GM12878 (cell line): ENCODE results near the gene NUDT7. TPM values are rescaled to one million over a fixed set of nuclear protein-coding genes. Genes with fewer than 3 reads are reported as not detected.

Experiments
- ATAC-seq: fragments of 200-7000 bp; cut with Tn5 transposase; 3 replicates; pipeline ENCODE4 v1.9.1; 2020; ENCODE audit warnings: mild to moderate bottlenecking, moderate library complexity
- BruUV-seq: library from RNA; stranded (reverse); fragments of 400-500 nt; replicated peaks from 2 replicates; lab custom pipeline; 2021; lab: Mats Ljungman, UMichigan
- CTCF ChIA-PET: fragments of 300-600 bp; sonication (Branson Sonifier 250); formaldehyde crosslinking; extraction: SDS; loops from one replicate; lab custom pipeline; 2021; ENCODE audit warnings: inconsistent platforms; lab: Yijun Ruan, JAX
- POLR2A ChIA-PET: fragments of 350-600 bp; formaldehyde crosslinking; extraction: SDS; loops from one replicate; lab custom pipeline; 2021; ENCODE audit warnings: inconsistent platforms; lab: Charles Lee
- RAD21 ChIA-PET: fragments of 300-600 bp; sonication (Branson Sonifier 250); formaldehyde crosslinking; loops from one replicate; lab custom pipeline; 2023; ENCODE audit warnings: antibody characterized with exemption; ENCODE audit not compliant: unreplicated experiment; lab: Charles Lee
- SMC1A ChIA-PET: fragments of 300-600 bp; sonication (Branson Sonifier 250); formaldehyde crosslinking; loops from one replicate; lab custom pipeline; 2023; ENCODE audit not compliant: unreplicated experiment, uncharacterized antibody; lab: Charles Lee
- DNase-seq: peaks from one replicate; pipeline ENCODE4 v3.0.0-alpha.2; 2011; ENCODE audit warnings: low read depth, low spot score
- FAIRE-seq: peaks from 3 replicates; lab custom pipeline; 2011; peaks lifted over from hg19 to GRCh38; lab: Jason Lieb, UNC
- H2AFZ ChIP-seq: 2 replicates; pipeline ENCODE4 v1.6.0; 2011; ENCODE audit warnings: low read depth, low read length, control low read depth; ENCODE audit not compliant: control insufficient read depth
- H3K27ac ChIP-seq: 2 replicates; pipeline ENCODE4 v1.5.1; 2011; ENCODE audit warnings: control low read depth; ENCODE audit not compliant: control insufficient read depth, insufficient read depth
- H3K27me3 ChIP-seq, 2 experiments: replicated peaks in 1 of 2; 2 replicates each; pipeline versions ENCODE4 v1.6.0 to v1.6.1; 2011; ENCODE audit warnings: low read length in 1 of 2; ENCODE audit not compliant: control insufficient read depth in 2 of 2, insufficient read depth in 2 of 2
- H3K36me3 ChIP-seq, 2 experiments: 2 replicates each; pipeline ENCODE4 v1.5.1; 2011; ENCODE audit warnings: low read length in 1 of 2; ENCODE audit not compliant: control insufficient read depth in 2 of 2, insufficient read depth in 2 of 2
- H3K4me1 ChIP-seq: 2 replicates; pipeline ENCODE4 v1.6.1; 2011; ENCODE audit warnings: mild to moderate bottlenecking, low read length, moderate library complexity, mixed read lengths; ENCODE audit not compliant: control insufficient read depth, insufficient read depth
- H3K4me2 ChIP-seq: 2 replicates; pipeline ENCODE4 v1.6.0; 2011; ENCODE audit warnings: control low read depth; ENCODE audit not compliant: control insufficient read depth, insufficient read depth
- H3K4me3 ChIP-seq: fragments of 200-600 bp; sonication (generic); 2 replicates; pipeline ENCODE4 v1.5.1; 2016
- H3K79me2 ChIP-seq: 2 replicates; pipeline ENCODE4 v1.6.0; 2011; ENCODE audit warnings: low read length; ENCODE audit not compliant: control insufficient read depth, insufficient read depth
- H3K9ac ChIP-seq: 2 replicates; pipeline ENCODE4 v1.8.0; 2011; ENCODE audit warnings: low read length, control low read depth, mixed read lengths; ENCODE audit not compliant: control insufficient read depth, insufficient read depth
- H3K9me3 ChIP-seq: replicated peaks from 3 replicates; pipeline ENCODE4 v1.5.1; 2011; ENCODE audit warnings: mild to moderate bottlenecking, low read length; ENCODE audit not compliant: control insufficient read depth, insufficient read depth
- H4K20me1 ChIP-seq: 2 replicates; pipeline ENCODE4 v1.6.0; 2011; ENCODE audit not compliant: control insufficient read depth, insufficient read depth
- CREM ChIP-seq: IDR thresholded peaks from 2 replicates; pipeline ENCODE4 v1.6.1; 2014; ENCODE audit warnings: antibody characterized with exemption, low read depth
- EGR1 ChIP-seq, 2 experiments: IDR thresholded peaks; 1 replicate in 1 of 2; 2 replicates in 1 of 2; pipeline ENCODE4 v1.6.1; 2011 to 2012; ENCODE audit warnings: low read depth in 2 of 2, low read length in 2 of 2, borderline replicate concordance in 1 of 2, mild to moderate bottlenecking in 1 of 2, moderate library complexity in 1 of 2
- ESRRA ChIP-seq: IDR thresholded peaks from 2 replicates; pipeline ENCODE4 v1.6.1; 2012; ENCODE audit warnings: mild to moderate bottlenecking, low read length, improper control_type of control experiment
- FOS ChIP-seq: IDR thresholded peaks from 3 replicates; pipeline ENCODE4 v1.6.1; 2011; ENCODE audit warnings: borderline replicate concordance; ENCODE audit not compliant: insufficient read length; ENCODE audit errors: extremely low read depth
- GABPA ChIP-seq: IDR thresholded peaks from 2 replicates; pipeline ENCODE4 v1.6.1; 2014; ENCODE audit warnings: antibody characterized with exemption, low read depth, mild to moderate bottlenecking, inconsistent platforms
- HDGF ChIP-seq: fragments of 450-650 bp; IDR thresholded peaks from 2 replicates; pipeline ENCODE4 v1.6.1; 2016; ENCODE audit warnings: antibody characterized with exemption
- PKNOX1 ChIP-seq: fragments of 450-650 bp; IDR thresholded peaks from 2 replicates; pipeline ENCODE4 v1.6.1; 2016; ENCODE audit warnings: mild to moderate bottlenecking
- RBBP5 ChIP-seq: fragments of 200-600 bp; sonication (generic); conservative IDR thresholded peaks from 2 replicates; pipeline ENCODE4 v1.6.1; 2016
- RELA ChIP-seq: fragments of 450-650 bp; IDR thresholded peaks from 2 replicates; pipeline ENCODE4 v1.8.0; 2014; ENCODE audit warnings: borderline replicate concordance; ENCODE audit not compliant: partially characterized antibody
- RFX5 ChIP-seq: IDR thresholded peaks from 2 replicates; pipeline ENCODE4 v1.6.1; 2011; ENCODE audit warnings: low read depth, low read length, improper control_type of control experiment
- SMARCA5 ChIP-seq: fragments of 450-650 bp; IDR thresholded peaks from 2 replicates; pipeline ENCODE4 v1.6.1; 2017; ENCODE audit warnings: mild to moderate bottlenecking
- ZBTB40 ChIP-seq: fragments of 450-650 bp; IDR thresholded peaks from 2 replicates; pipeline ENCODE4 v1.6.1; 2016; ENCODE audit warnings: mild to moderate bottlenecking, moderate library complexity, borderline replicate concordance
- ZNF592 ChIP-seq: fragments of 450-650 bp; IDR thresholded peaks from 2 replicates; pipeline ENCODE4 v1.6.1; 2017; ENCODE audit warnings: mild to moderate bottlenecking, moderate library complexity
- WGBS: methylation state at CpG from one replicate; pipeline ENCODE4 v1.1.6; 2016; ENCODE audit warnings: low lambda C conversion rate; ENCODE audit not compliant: insufficient replicate concordance, insufficient coverage; ENCODE audit errors: missing lambda C conversion rate; 5-methylcytosine and 5-hydroxymethylcytosine counted together
- in situ Hi-C: fragments of 300-500 bp; cut with MboI; formaldehyde crosslinking; loops from 9 replicates; pipeline ENCODE4 v1.14.3; 2018; ENCODE audit warnings: mixed read lengths
- intact Hi-C: fragments of 100-400 bp; cut with micrococcal nuclease; formaldehyde crosslinking; loops from one replicate; pipeline ENCODE4 v1.14.2; 2022; ENCODE audit not compliant: unreplicated experiment
- polyA plus RNA-seq, 11 experiments: library from polyadenylated mRNA; depleted of rRNA in 4 of 11; unstranded in 6 of 11; stranded (reverse) in 5 of 11; fragments of >200 nt; fragmentation: Nextera tagmentation in 4 of 11; fragmentation: Illumina TruSeq in 1 of 11; extraction: Ambion mirVana in 4 of 11; extraction: Trizol in 1 of 11; gene quantifications; 1 replicate in 1 of 11; 2 replicates in 10 of 11; pipeline versions ENCODE4 v1.2.1 to v1.2.3, GENCODE V29; 2011 to 2016; ENCODE audit warnings: inconsistent platforms in 2 of 11, missing spikeins in 2 of 11, low read depth in 1 of 11
- total RNA-seq, 4 experiments: library from RNA; depleted of rRNA in 3 of 4; stranded (reverse); fragments of >200 nt in 3 of 4; fragmentation: Illumina TruSeq in 1 of 4; extraction: Trizol in 1 of 4; gene quantifications; 2 replicates each; pipeline versions ENCODE4 v1.2.1 to v1.2.3, GENCODE V29; 2013 to 2021

NUDT7 gene
- total and polyA plus RNA-seq, 10 of the 15 experiments (the other 5 are each of a cell fraction or from before 2014, with no cell fraction given): 2.8 to 14.3 (median 5.2) TPM

- Histone ChIP-seq H3K4me1 (no peaks in the 10 kb centered on the region), H4K20me1 (no peaks in the 10 kb centered on the region), H3K27ac (no peak overlapping the region), H2AFZ (no peak overlapping the region), H3K4me2 (no peak overlapping the region), H3K79me2 (no peaks in the 10 kb centered on the region), H3K9ac (no peak overlapping the region), H3K27me3 (peaks cover 0 to 3% of the 10 kb centered on the region in 2 experiments; a peak in 1 of 4 replicates), H3K9me3 (no peaks in the 10 kb centered on the region)
- POLR2A ChIA-PET: no interaction called here
- ATAC-seq (no peak), DNase-seq (no peak)
- intact Hi-C loops: no loop called here
- BruUV-seq: no TSS peak
- in situ Hi-C loops: no loop called here
- CTCF ChIA-PET: interaction anchor here (0.7 to 1.6 kb wide), 2 partner anchors 287 to 394 kb away, joined by 3 to 4 read pairs; no protein-coding TSS in a partner anchor
- RAD21 ChIA-PET: no interaction called here
- WGBS: 37% methylated on average over 10 of the region's 10 CpGs
- TF ChIP-seq RBBP5: no peak
- no peak for TF ChIP-seq SMARCA5
- no peak for TF ChIP-seq PKNOX1
- TF ChIP-seq ZBTB40: no peak
- TF ChIP-seq RFX5: no peak
- TF ChIP-seq EGR1 (IDR thresholded peaks at IDR 0.05; ENCODE audit: borderline replicate concordance in 1 of 2, low read depth in 2 of 2, low read length in 2 of 2): no peak
- no peak for TF ChIP-seq HDGF
- no peak for TF ChIP-seq ESRRA
- TF ChIP-seq ZNF592: no peak
- no peak for TF ChIP-seq FOS
- TF ChIP-seq RELA: no peak
- no peak for TF ChIP-seq CREM
- no peak for TF ChIP-seq GABPA
- TF ChIP-seq, all 136 proteins: peak for 0
- SMC1A ChIA-PET: interaction anchor here (1.1 kb wide), 1 partner anchor 12 kb away, joined by 5 read pairs; no protein-coding TSS in a partner anchor
- FAIRE-seq: no peak
- Histone ChIP-seq H3K4me3 (no peak overlapping the region), H3K36me3 (no peaks in the 10 kb centered on the region)
These were observed 39.7 kb upstream of the NUDT7 start for GRCh38 chr16:77682586-77682985.
